Smooth muscle cell (in vitro differentiated cells): ENCODE results near the gene ASIC4. TPM values are rescaled to one million over a fixed set of nuclear protein-coding genes. Genes with fewer than 3 reads are reported as not detected.

ENCODE experiments used
- DNase-seq: peaks from one replicate; lab custom pipeline; 2025; ENCODE audit not compliant: unreplicated experiment; lab: John Stamatoyannopoulos, UW
- H2AFZ ChIP-seq: fragments of 200-600 bp; sonication (generic); 2 replicates; pipeline ENCODE4 v1.6.0; 2016; ENCODE audit warnings: antibody characterized with exemption, low read depth, mild to moderate bottlenecking
- H3F3A ChIP-seq: fragments of 200-600 bp; sonication (generic); 2 replicates; pipeline ENCODE4 v1.6.0; 2017; ENCODE audit warnings: antibody characterized with exemption, low read depth
- H3K27ac ChIP-seq: fragments of 200-600 bp; sonication (generic); 2 replicates; pipeline ENCODE4 v1.5.1; 2016; ENCODE audit warnings: low read depth, mild to moderate bottlenecking
- H3K27me3 ChIP-seq: fragments of 200-600 bp; sonication (generic); 2 replicates; pipeline ENCODE4 v1.6.1; 2016; ENCODE audit warnings: low read depth, mild to moderate bottlenecking
- H3K36me3 ChIP-seq: fragments of 200-600 bp; sonication (generic); 2 replicates; pipeline ENCODE4 v1.5.1; 2016; ENCODE audit warnings: low read depth
- H3K4me1 ChIP-seq: fragments of 200-600 bp; sonication (generic); 2 replicates; pipeline ENCODE4 v1.5.1; 2016; ENCODE audit warnings: low read depth
- H3K4me2 ChIP-seq: fragments of 200-600 bp; sonication (generic); 2 replicates; pipeline ENCODE4 v1.6.0; 2016; ENCODE audit warnings: mild to moderate bottlenecking
- H3K4me3 ChIP-seq: fragments of 200-600 bp; sonication (generic); 2 replicates; pipeline ENCODE4 v1.5.1; 2016; ENCODE audit warnings: mild to moderate bottlenecking
- H3K79me2 ChIP-seq: fragments of 200-600 bp; sonication (generic); 2 replicates; pipeline ENCODE4 v1.6.0; 2016; ENCODE audit warnings: low read depth, mild to moderate bottlenecking
- H3K9ac ChIP-seq: fragments of 200-600 bp; sonication (generic); 2 replicates; pipeline ENCODE4 v1.6.0; 2016; ENCODE audit warnings: low read depth
- H3K9me3 ChIP-seq: fragments of 200-600 bp; sonication (generic); replicated peaks from 2 replicates; pipeline ENCODE4 v1.5.1; 2016; ENCODE audit warnings: low read depth
- H4K20me1 ChIP-seq: fragments of 200-600 bp; sonication (generic); 2 replicates; pipeline ENCODE4 v1.6.0; 2016; ENCODE audit warnings: low read depth
- CTCF ChIP-seq: fragments of 200-600 bp; sonication (generic); IDR thresholded peaks from 2 replicates; pipeline ENCODE4 v1.5.1; 2017; ENCODE audit warnings: borderline replicate concordance, mild to moderate bottlenecking, antibody characterized with exemption; ENCODE audit not compliant: insufficient read depth, poor library complexity, severe bottlenecking
- WGBS: methylation state at CpG from one replicate; pipeline ENCODE4 v1.1.7; 2016; ENCODE audit warnings: low lambda C conversion rate; 5-methylcytosine and 5-hydroxymethylcytosine counted together
- polyA plus RNA-seq: library from polyadenylated mRNA; unstranded; fragments of >200 nt; fragmentation: Nextera tagmentation; extraction: Ambion mirVana; gene quantifications from 2 replicates; pipeline ENCODE4 v1.2.1, GENCODE V29; 2016
- total RNA-seq: library from RNA; depleted of rRNA; stranded (reverse); fragments of >200 nt; gene quantifications from 2 replicates; pipeline ENCODE4 v1.2.3, GENCODE V29; 2014

The ASIC4 gene
- total and polyA plus RNA-seq, 2 experiments from 2014 or later: 0.32 to 0.49 TPM

- no peak for DNase-seq
- H3K27ac ChIP-seq: no peak overlapping the region
- peaks cover 9% of the 10 kb centered on the region for H3K79me2 ChIP-seq
- no peaks in the 10 kb centered on the region for H3F3A ChIP-seq
- H3K27me3 ChIP-seq: no peaks in the 10 kb centered on the region
- no peaks in the 10 kb centered on the region for H3K9me3 ChIP-seq
- 94% methylated on average over 30 of the region's 32 CpGs for WGBS
- no peaks in the 10 kb centered on the region for H3K36me3 ChIP-seq
- peaks cover 13% of the 10 kb centered on the region for H3K4me1 ChIP-seq
- no peak for TF ChIP-seq CTCF
- H3K4me2 ChIP-seq: no peak overlapping the region
- peaks cover 51% of the 10 kb centered on the region for H4K20me1 ChIP-seq
- no peak overlapping the region for H3K9ac ChIP-seq
- no peak overlapping the region for H2AFZ ChIP-seq
- H3K4me3 ChIP-seq: no peak overlapping the region
Observed at GRCh38 chr2:219538956-219539788, 24.9 kb downstream of the ASIC4 start.

- no peak for TF ChIP-seq CTCF
- Histone ChIP-seq H3K27me3 (no peaks in the 10 kb centered on the region), H3K4me3 (no peak overlapping the region), H3K27ac (no peak overlapping the region), H3K9me3 (no peaks in the 10 kb centered on the region), H3K4me1 (peaks cover 18% of the 10 kb centered on the region), H2AFZ (no peak overlapping the region), H3K79me2 (peaks cover 9% of the 10 kb centered on the region), H4K20me1 (peaks cover 51% of the 10 kb centered on the region), H3K36me3 (no peaks in the 10 kb centered on the region), H3K9ac (no peak overlapping the region), H3K4me2 (no peak overlapping the region), H3F3A (no peaks in the 10 kb centered on the region)
- DNase-seq: no peak
- WGBS: 96% methylated on average over 46 of the region's 46 CpGs
Observed at GRCh38 chr2:219539926-219540678, 25.8 kb downstream of the ASIC4 start.

- no peak overlapping the region for H3K27ac ChIP-seq
Observed at GRCh38 chr2:219540784-219541504, 26.7 kb downstream of the ASIC4 start.

More at GRCh38 chr2:219540784-219541504, 26.7 kb downstream of the ASIC4 start:
- H4K20me1 ChIP-seq: peaks cover 51% of the 10 kb centered on the region
- H3K4me3 ChIP-seq: no peak overlapping the region
- DNase-seq: no peak
- H3K27me3 ChIP-seq: no peaks in the 10 kb centered on the region
- no peaks in the 10 kb centered on the region for H3K9me3 ChIP-seq
- peaks cover 18% of the 10 kb centered on the region for H3K4me1 ChIP-seq
- TF ChIP-seq CTCF: no peak
- no peak overlapping the region for H2AFZ ChIP-seq
- WGBS: 90% methylated on average over 12 of the region's 12 CpGs
- H3K79me2 ChIP-seq: peaks cover 9% of the 10 kb centered on the region
- H3K4me2 ChIP-seq: no peak overlapping the region
- no peaks in the 10 kb centered on the region for H3F3A ChIP-seq
- H3K36me3 ChIP-seq: no peaks in the 10 kb centered on the region
- H3K9ac ChIP-seq: no peak overlapping the region
